ENCODE results near the gene DRC7.

DNA sequence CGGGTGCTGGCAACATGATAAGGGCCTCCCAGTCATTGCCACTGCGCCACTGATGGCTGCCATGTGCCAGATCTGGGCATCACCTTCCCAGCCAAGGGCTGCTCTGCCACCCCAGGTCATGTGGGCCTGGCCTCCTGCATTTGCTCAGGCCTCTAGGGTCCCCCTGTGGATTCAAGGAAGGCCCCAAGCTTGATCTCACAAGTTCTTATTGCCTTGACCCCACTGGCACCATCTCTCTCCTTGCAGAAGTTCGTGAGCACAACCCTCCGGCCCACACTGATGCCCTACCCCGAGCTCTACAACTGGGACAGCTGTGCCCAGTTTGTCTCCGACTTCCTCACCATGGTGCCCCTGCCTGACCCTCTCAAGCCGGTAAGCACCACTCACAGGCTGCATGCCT, 5.3 kb downstream of the DRC7 start:
- TF ChIP-seq, protein P1, sequence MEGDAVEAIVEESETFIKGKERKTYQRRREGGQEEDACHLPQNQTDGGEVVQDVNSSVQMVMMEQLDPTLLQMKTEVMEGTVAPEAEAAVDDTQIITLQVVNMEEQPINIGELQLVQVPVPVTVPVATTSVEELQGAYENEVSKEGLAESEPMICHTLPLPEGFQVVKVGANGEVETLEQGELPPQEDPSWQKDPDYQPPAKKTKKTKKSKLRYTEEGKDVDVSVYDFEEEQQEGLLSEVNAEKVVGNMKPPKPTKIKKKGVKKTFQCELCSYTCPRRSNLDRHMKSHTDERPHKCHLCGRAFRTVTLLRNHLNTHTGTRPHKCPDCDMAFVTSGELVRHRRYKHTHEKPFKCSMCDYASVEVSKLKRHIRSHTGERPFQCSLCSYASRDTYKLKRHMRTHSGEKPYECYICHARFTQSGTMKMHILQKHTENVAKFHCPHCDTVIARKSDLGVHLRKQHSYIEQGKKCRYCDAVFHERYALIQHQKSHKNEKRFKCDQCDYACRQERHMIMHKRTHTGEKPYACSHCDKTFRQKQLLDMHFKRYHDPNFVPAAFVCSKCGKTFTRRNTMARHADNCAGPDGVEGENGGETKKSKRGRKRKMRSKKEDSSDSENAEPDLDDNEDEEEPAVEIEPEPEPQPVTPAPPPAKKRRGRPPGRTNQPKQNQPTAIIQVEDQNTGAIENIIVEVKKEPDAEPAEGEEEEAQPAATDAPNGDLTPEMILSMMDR (IDR thresholded peaks at IDR 0.05) = no peak
- no peak for TF ChIP-seq ZNF232 (CRISPR knock-in tag; IDR thresholded peaks at IDR 0.05)

Data from WTC11 (cell line).